Mesenteric fat pad (tissue), 1 donor: ENCODE measurements around the gene CFAP70. TPM values are rescaled to one million over a fixed set of nuclear protein-coding genes. Genes with fewer than 3 reads are reported as not detected.
"Not testable (repeated sequence)": the region's sequence is repeated elsewhere in the genome, so short reads cannot be mapped to it uniquely, and the experiment has no call there.

Source experiments
- DNase-seq: peaks from one replicate; pipeline ENCODE4 v3.0.0-alpha.2; 2020; ENCODE audit warnings: low spot score
- total RNA-seq: library from RNA; stranded (reverse); fragmentation: NEBNext Ultra II Directional; extraction: Animal tissue kit (Norgen Biotek cat#: 25700); gene quantifications from one replicate; pipeline ENCODE4 v1.2.1, GENCODE V29; 2021
- donor health status: DM: yes; HTN: yes; CAD: no.

CFAP70 gene
- total RNA-seq, 1 donor from 2014 or later = 2.5 TPM

DNA sequence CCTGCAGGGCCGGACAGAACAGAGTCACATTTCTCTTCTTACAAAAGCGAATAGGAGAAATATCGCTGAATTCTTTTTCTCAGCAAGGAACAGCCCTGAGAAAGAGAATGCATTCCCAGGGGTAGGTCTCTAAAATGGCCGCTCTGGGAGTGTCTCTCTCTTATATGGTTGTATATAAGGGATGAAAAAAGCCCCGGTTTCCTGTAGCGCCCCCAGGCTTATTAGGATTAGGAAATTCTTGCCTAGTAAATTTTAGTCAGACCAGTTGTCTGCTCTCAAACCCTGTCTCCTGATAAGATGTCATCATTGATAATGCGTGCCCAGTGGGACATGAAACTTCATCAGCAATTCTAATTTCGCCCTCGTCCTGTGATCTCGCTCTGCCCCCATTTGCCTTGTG, 100.1 kb downstream of the CFAP70 start:
- DNase-seq = not testable (repeated sequence)

DNA sequence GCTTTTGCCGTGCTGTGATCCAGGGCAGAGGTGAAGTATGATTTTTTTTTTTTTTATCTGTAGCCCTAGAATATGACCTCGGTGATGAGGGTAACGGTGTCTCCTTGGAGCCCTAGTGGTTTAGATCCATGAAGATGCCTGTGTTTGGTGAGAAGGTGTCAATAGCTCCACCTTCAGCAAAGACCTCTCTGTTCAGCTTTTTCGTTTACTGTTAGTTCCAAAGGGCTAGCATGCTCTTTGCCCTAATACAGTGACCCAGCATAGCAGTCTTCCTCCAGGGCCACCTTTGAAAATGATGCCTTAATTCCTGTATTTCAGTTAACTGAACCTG, 105.5 kb downstream of the CFAP70 start:
- no peak for DNase-seq

DNA sequence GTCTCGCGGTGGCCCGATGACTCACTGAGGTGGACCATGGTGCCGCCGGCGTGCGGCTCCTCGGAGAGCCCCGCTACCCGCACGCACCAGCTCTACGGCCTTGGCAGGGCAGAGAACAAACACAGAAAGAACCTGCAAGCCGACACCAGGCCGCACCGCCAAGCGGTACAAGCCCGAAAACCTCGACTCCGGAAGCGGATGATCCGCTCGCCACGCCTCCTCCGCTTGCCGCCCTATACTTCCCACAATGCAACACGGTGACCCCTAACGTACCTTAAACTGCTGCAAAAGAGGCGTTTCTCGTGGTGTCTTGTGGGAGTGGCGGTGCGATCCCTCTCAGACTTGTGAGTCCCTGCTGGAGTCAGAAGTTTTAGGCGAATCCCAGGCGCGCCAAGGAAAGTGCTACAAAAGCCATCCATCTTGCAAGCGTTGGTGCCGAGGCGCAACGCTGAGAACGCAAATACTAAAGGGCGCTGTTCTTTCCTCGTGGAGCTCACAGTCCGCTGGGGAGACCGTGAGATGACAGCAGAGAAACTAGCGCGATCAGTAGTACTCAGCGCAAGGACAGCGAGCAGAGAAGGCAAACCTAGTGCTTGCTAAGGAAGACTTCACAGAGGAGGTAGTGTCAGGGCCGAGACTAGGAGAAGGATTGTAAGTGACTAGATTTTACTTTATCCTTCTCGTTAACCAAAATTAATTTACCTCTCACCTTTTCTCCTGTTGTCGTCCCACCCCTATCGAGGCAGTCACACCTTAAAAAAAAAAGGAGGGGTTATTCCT, 106.0 kb downstream of the CFAP70 start, which contains the start of gene MRPS16:
Gene MRPS16, minus strand, starts transcription at position 200 of the 780 bp plus-strand sequence. Its CDS starts 162 bp downstream, at position 38.
- peak; percentile 94 for DNase-seq

DNA sequence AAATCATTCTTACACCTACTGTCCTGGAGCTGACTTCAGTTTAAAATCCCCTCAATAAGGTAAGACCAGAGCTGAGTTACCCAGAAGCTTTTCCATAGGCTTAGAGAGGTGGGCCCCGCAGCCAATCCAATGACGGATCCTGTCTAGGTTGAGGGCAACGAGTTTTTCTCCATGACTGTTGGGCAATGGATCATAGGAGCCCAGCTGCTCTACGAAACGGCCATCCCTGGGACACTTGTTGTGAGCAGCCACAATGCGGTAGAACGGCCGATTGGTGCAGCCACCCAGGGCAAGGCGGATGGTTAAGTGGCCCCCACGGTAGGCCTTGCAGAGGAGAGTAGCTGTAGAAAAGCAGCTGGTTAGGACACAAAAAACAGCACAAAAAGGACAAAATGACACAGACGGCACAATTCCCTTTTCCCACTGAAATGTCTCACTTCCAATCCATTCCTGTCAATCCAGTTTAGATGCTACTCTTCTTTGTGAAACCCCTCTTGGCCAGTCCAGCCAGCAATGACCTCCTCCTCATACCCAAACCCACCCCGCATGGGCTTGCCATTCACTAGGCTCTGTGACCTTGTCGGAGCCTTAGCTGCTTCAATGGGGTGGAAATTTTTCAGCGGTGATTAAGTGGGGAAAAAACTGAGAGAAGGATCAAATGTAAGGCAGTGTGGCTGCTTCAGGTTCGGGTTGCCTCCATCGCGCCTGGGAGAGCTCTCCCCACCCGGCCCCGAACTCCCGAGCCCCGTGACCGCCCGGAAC, 106.8 kb downstream of the CFAP70 start:
- DNase-seq = no peak

DNA sequence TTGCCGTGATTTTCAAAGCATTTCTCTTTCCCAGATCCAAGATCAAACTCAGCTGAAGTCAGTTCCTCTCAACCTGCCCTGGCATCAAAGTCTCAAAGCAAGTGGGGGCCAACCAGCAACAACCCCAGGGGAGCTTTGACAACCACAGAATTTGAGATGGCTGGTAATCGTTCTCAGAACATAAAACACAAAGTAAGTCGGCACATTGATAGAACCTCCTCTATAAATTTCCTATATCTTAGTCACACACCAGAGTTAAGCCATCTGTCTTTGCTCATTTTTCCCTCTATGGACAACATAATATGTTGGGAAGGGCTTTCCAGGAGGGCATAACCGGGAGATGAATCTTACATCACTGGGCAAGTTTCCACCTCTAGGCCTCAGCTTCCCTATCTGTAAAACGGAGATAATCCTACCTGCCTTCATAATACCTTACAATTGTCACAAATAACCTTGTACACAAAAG, 110.4 kb downstream of the CFAP70 start:
- no peak for DNase-seq

DNA sequence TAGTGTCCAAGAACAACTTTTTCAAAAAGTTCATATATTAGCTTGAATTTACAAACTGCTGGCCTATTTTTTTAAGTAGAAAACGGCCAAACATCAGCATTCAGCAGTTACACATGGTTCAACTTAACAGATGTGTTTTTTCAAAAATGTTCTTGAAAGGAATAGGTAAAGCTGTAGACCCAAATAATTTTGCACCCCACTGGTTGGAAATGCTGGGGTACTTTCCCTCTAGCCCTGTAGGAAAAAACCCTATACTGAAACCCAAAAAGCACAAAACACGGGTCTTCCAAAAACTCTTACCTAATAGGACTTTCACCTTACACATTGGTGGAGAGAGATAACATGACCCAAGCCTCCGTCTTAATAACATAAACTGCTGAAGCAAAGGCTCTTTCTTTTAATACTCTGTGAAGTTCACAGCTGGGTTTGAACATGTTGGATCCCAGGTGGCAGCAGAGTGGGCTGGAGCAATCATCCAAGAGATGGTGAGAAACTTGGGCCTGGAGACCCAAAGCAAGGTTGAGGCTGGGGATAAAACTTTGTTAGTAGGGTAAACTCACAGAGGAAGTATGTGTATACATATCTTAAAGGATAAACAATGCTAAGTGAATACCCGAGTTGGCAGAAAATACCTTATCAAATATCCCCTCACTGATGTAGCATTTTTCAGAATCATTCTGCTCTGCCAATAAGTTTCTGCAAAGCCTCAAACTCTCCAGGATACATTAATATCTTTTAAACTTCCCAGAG, 111.0 kb downstream of the CFAP70 start:
- no peak for DNase-seq

DNA sequence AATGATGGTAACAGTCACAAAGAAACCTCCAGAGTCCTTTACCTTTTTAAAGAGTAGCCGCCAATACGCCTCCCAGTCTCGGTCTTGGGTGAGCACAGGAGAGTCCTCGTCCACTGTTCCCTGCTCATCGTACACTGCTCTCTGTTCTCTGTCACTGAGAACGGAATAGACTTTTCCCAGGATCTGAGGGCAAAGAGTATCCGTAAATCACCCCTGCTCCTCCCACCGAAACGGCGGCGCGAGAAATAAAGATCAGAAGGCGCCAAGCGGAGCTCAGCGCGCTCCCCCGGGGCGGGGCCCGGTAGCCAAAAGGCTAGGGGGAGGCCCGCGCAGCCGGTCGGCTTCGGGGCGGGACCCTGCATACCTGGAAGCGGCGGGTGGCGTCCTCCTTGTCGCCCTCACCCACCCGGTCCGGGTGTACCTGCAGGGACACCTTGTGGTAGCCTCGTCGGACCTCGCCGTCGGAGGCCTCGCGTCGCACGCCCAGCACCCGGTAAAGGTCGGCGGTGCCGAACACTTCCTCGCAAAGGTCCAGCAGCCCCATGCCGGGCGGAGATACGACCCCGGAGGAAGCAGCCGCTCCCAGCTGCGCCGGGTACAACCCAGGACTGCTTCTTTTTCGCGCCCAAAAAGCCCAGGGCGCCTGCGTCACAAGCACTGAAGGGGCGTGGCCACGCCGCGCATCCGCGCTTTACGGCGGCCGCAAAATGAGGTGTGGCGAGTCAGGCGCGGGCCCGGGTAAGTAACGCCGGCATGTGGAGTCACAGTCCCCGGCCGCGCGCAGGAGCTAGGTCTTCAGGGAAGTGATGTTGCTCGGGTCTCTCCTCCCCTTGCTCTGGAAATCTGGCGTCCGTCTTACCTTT, 111.8 kb downstream of the CFAP70 start, which contains the start of gene DNAJC9:
Gene DNAJC9, minus strand, starts transcription at position 610 of the 863 bp plus-strand sequence. Its CDS starts 66 bp downstream, at position 544.
- DNase-seq = peak; percentile 99

DNA sequence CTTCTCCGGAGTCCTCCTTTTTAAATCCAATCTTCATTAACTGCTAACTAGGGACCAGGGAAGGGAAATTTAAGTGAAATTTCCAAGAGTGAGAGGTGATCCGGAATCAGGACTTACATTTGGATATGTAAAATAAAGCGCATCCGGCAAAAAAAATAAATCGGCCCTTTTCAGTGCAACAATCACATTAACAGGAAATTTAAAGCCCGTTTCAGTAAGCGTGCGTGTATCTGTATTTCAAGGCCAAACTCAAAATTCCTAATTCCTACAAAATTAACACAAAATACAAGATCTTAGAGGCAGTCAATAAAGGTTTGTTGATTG, 112.4 kb downstream of the CFAP70 start:
- no peak for DNase-seq

DNA sequence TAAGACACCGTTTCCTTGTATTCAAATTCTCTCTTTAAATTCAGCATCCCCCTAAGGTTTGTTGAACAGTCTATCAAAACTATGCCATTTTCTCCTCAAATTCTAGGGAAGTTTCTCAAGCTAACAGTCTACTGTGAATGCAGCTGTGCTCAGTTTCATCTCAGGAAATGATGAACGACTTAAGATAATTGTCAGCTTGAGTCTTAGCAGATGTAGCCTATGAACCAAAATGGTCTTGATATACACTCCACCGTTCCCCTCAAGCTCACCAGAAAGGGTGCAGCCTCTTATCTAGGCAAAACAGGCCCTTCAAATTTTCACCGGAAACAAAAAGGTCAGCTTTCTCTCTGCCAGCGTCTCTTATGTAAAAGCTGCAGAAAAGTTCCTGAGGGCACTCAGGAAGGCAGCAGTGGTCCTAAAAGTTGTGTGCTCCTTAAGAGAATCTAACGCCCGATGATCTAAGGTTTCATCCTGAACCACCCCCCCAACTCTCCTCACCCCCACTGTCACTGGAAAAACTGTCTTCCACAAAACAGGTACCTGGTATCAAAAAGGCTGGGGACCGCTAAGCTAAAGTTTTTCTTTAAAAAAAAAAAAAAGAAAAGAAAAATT, 113.7 kb downstream of the CFAP70 start:
- no peak for DNase-seq

DNA sequence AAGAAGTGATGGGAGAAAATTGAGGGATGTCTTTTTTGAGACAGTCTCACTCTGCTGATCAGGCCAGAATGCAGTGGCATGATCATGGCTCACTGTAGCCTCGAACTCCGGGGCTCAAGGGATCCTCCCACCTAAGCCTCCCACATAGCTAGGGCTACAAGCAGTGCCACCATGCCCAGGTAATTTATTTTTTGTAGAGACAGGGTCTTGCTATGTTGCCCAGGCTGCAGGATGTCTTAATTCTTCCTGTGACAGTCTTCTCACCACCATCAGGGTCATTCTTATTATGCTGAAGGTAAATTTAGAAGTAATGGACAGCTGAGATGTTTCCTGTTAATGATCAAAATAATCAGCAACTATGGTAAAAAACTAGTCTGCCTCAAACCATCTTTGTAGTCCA, 118.8 kb downstream of the CFAP70 start:
- DNase-seq = no peak

DNA sequence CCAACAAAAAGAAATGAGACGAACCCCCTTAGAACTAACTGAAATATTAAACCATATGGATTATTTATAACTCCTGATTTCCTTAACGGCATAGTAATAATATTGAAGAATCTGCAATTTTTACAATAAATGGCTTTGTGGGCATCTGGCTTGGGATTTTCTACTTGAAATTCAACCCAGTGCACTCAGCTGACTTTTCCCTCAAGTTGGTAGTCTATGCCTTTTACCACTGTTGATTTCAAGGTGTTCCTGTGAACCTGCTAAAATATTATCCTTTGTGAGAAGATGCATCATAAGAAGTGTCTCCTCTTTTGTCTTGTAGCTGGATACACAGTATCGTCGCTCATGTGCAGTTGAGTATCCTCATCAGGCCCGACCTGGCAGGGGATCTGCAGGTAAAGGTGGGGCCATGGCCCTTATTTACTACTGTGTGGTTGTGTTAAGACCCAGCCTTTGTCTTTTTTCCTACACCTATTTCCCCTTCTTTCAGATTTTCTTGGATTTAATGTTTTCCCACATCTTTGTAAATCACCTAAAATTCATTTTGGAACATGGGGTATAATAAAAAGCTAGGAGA, 119.6 kb downstream of the CFAP70 start:
- DNase-seq = no peak

DNA sequence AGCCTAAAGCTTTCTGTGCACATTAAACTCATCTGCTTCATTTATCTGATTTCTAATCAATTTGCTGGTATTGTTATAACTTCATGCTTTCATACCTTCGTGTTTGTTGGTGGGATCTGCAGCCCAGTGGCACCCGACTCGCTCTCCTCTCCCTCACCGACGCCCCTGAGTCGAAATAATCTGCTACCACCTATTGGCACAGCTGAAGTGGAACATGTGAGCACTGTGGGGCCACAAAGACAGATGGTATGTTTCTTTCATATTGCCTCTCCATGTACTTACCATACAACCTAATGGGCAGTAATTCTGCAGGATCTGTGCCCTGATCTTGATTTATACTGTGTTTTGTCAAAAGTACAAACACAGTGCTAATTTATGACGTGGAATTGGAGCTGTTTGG, 124.0 kb downstream of the CFAP70 start:
- no peak for DNase-seq

DNA sequence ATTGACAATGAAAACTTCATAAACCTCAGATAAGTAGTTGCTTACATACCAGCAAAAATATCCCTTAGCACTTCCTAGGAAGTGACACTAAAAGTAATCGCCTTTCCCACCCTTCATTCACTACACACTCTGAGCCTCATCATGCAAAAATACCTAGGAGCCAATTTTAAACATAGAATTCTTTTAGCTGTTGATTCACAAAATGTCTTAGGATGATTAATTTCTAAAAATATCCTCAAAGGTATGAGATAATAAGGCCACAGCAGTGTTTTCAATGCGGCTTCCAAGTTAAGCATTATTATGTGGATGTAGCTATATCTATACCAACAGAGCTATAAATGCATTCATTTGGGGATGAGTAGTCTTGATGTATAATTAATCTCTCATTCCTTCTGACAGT, 124.8 kb downstream of the CFAP70 start:
- no peak for DNase-seq

DNA sequence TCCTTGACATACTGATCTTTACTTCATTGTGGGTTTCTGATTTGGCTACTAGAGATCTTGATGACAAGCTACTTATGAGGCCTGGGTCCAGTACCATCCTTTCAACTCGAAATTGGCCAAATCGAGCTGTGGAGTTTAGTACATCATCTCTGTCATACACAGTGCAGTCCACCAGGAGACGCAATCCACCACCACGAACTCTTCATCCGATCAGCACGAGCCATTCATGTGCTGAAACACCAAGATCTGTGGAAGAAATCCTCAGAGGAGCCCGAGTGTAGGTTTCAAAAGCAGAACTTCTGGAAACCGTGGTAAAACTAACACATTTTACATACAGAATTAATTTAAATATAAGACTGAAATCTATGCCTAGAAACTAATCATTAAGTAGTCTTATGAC, 125.8 kb downstream of the CFAP70 start:
- no peak for DNase-seq

DNA sequence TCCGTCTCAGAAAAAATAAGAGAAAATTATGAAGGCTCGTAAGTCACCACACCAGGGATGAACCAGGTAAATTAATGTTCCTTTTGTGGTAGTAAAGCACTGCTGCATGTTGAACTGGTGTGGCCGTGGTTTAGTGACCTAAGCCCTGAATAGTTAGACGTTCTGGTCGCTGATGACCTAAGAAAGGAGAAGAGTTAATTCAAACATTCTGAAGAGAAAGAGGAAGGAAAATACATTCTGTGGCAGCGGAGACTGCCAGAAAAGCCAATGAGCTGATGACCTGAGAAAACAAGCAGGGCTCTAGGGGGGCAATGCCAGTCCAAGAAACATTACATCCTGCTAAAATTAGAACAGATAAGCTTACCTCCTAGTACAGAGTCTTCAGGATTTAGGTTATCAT, 129.1 kb downstream of the CFAP70 start:
- DNase-seq = no peak

DNA sequence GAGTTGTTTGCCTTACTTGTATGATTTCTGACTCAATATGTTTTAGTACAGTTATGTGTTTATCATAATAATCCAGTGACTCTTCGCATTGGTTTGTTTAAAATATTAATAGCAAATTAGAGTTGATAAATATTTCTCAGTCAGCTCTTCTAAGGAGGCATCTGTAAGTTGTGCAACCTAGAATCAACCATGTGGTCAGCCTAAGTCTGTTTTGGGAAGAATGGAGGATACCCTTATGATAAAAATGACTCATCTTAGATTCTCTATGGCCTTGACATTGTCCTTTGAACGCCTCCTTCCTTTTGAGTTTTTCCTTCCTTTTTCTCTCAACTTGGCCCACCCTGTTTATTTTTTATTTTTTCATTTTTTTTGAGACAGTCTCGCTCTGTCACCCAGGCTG, 130.4 kb downstream of the CFAP70 start:
- DNase-seq = no peak

DNA sequence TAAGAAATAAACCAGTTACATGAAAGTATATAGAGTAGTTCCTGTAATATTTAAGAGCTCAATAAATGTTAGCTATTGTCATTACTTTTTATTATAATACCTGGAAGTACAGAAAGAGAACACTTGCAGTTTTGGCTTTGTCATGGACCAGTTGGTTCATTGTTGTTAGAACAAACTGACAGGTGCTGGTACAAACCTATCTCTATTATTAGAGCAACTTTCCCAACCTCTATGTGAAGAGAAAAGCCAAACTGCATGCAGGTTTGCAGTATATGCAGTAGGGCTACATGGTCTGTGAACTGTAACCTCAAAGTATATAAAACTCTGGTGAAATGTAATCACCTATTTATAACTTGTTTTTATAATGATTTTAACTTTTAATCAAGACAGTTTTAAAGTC, 132.0 kb downstream of the CFAP70 start:
- no peak for DNase-seq

DNA sequence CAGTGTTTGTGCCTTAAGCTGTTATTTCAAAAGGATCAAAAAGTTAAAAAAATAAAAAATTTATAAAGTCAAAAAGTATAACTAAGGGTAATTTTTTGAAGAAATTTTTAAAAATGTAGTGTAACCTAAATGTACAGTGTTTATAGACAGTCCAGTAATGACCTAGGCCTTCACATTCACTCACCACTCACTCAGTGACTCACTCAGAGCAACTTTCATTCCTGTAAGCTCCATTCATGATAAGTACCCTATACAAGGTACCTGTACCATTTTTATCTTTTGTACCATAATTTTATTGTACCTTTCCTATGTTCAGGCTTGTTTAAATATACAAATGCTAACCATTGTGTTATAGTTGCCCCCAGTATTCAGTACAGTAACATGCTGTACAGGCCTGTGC, 133.1 kb downstream of the CFAP70 start:
- DNase-seq = no peak

DNA sequence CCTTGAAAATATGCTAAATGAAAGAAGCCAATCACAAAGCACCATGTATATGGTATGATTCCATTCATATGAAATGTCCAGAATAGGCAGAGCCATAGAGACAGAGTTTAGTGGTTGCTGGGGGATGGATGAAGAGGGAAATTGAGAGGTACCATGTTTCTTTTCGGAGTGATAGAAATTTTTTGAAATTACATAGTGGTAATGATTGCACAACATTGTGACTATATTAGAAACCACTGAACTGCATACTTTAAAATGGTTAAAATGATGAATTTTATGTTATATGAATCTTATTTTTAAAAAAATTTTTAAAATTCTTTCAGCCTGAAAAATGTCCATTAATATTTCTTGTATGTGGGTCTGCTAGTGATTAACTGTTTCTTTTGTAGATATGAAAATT, 137.7 kb downstream of the CFAP70 start:
- DNase-seq = no peak

DNA sequence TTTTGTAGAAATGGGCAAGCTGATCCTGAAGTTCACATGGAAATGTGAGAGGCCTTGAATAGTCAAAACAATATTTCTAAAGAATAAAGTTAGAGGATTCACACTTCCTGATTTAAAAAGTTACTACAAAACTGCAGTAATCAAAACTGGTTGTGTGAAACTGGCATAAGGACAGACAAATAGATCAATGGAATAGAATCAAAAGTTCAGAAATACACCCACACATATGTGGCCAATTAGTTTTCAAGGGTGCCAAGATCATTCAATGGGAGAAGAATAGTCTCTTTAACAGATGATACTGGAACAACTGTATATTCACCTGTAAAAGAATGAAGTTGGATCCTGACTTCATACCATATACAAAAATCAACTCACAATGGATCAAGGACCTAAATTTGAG, 139.3 kb downstream of the CFAP70 start:
- no peak for DNase-seq
